Ovary (tissue), 9 donors: ENCODE results near the gene NEO1. TPM values are rescaled to one million over a fixed set of nuclear protein-coding genes. Genes with fewer than 3 reads are reported as not detected.

Experiments used
- DNase-seq, 5 donors: peaks; one replicate each; pipeline ENCODE4 v3.0.0-alpha.2; 2019 to 2020
- H3K27ac ChIP-seq, 2 donors: fragments of 200-600 bp; one replicate each; pipeline versions ENCODE4 v1.5.1 to v1.8.0; 2019 to 2022
- H3K27me3 ChIP-seq: fragments of 200-600 bp; one replicate; pipeline ENCODE4 v1.8.0; 2022
- H3K36me3 ChIP-seq: fragments of 200-600 bp; sonication (generic); one replicate; pipeline ENCODE4 v1.5.1; 2019
- H3K4me1 ChIP-seq: one replicate; pipeline ENCODE4 v1.8.1; 2013; ENCODE audit warnings: mild to moderate bottlenecking, moderate library complexity; ENCODE audit not compliant: insufficient read depth
- H3K4me3 ChIP-seq: fragments of 200-600 bp; sonication (generic); one replicate; pipeline ENCODE4 v1.5.1; 2017
- H3K9me3 ChIP-seq, 2 donors: fragments of 200-600 bp in 1 of 2; sonication (generic) in 1 of 2; one replicate each; pipeline versions ENCODE4 v1.5.1 to v1.8.1; 2013 to 2019; ENCODE audit warnings: mild to moderate bottlenecking in 1 of 2, moderate library complexity in 1 of 2
- EP300 ChIP-seq: sonication (generic); formaldehyde crosslinking; IDR thresholded peaks from one replicate; pipeline ENCODE4 v1.6.1; 2017; ENCODE audit warnings: antibody characterized with exemption
- POLR2A ChIP-seq: fragments of 450-650 bp; IDR thresholded peaks from one replicate; pipeline ENCODE4 v1.6.1; 2017; ENCODE audit warnings: antibody characterized with exemption, mild to moderate bottlenecking, moderate library complexity
- WGBS, 3 donors: extraction: QIAGEN DNeasy Blood & Tissue Kit in 1 of 3; methylation state at CpG; one replicate each; pipeline versions ENCODE4 v1.1.5 to v1.1.7; 2013 to 2017; 5-methylcytosine and 5-hydroxymethylcytosine counted together
- intact Hi-C, 4 donors: fragments of 100-400 bp; cut with DNase I; formaldehyde crosslinking; loops; one replicate each; pipeline versions ENCODE4 v1.11.0 to v1.15.1; 2022 to 2023
- polyA plus RNA-seq, 2 donors: library from polyadenylated mRNA; stranded (reverse); fragments of 200-250 nt in 1 of 2; fragments of 350-450 nt in 1 of 2; fragmentation: Illumina TruSeq in 1 of 2; extraction: RNeasy Lipid Tissue Mini Kit (QIAGEN cat#74804) in 1 of 2; gene quantifications; one replicate each; pipeline ENCODE4 v1.2.3, GENCODE V29; 2013 to 2014
- total RNA-seq, 7 donors: library from RNA; depleted of rRNA in 2 of 7; stranded (reverse); fragments of >200 nt in 2 of 7; fragmentation: NEBNext Ultra II Directional in 3 of 7; extraction: Animal tissue kit (Norgen Biotek cat#: 25700) in 3 of 7; gene quantifications; one replicate each; pipeline versions ENCODE4 v1.1.0 to v1.2.4, GENCODE V29; 2016 to 2023
- TF ChIP-seq, protein P1 (sequence below), 3 donors: fragments of 450-650 bp in 2 of 3; fragments of 200-600 bp in 1 of 3; IDR thresholded peaks; one replicate each; pipeline versions ENCODE4 v1.5.1 to v1.8.0; 2016 to 2022; ENCODE audit warnings: antibody characterized with exemption in 3 of 3, mild to moderate bottlenecking in 1 of 3
- donor health status: DM: no; HTN: no; CAD: no; lungs with moderate emphysema.
- donor health status: DM: no; HTN: no; CAD: no.
- donor health status: Bipolar disorder and iron deficiency.
- donor health status: DM: yes; HTN: yes; CAD: no.
- donor health status: DM: no; HTN: no; CAD: no.
- donor health status: DM: yes; HTN: yes; CAD: no.

The NEO1 gene
- total and polyA plus RNA-seq, 9 donors = 22.8 to 54.7 (median 40.7) TPM

DNA sequence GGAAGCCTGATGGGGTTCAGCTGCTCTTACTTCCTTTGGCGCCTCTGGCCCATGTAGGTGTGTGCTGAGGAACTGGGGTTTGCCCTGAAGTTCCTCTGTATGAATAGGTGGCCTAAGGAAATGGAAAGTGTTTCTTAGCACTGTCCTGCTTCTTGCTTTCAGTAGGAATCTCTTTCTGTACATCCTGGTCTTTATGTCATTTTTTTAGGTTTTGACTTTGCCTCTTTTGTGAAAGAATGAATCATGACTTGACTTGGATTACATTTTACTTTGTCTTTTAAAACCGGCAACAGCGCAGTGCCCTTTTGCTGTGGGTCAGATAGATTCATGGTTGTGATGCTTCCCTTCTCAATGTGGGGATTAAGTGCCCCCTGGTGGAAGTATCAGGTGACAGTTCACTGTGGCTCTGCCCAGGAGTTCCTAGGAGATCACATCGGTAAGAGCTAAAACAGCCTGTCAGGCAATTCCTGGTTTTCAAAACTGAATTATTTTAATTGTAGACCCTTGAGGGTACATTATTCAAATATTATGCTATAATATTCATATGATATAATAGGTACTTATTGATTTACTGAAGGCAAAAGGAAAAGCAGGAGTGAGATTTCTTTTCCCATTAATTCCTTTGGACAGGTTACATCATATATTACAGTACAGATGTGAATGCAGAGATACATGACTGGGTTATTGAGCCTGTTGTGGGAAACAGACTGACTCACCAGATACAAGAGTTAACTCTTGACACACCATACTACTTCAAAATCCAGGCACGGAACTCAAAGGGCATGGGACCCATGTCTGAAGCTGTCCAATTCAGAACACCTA lies 221.1 kb downstream of the NEO1 start:
- TF ChIP-seq EP300 = no peak
- TF ChIP-seq, protein P1, sequence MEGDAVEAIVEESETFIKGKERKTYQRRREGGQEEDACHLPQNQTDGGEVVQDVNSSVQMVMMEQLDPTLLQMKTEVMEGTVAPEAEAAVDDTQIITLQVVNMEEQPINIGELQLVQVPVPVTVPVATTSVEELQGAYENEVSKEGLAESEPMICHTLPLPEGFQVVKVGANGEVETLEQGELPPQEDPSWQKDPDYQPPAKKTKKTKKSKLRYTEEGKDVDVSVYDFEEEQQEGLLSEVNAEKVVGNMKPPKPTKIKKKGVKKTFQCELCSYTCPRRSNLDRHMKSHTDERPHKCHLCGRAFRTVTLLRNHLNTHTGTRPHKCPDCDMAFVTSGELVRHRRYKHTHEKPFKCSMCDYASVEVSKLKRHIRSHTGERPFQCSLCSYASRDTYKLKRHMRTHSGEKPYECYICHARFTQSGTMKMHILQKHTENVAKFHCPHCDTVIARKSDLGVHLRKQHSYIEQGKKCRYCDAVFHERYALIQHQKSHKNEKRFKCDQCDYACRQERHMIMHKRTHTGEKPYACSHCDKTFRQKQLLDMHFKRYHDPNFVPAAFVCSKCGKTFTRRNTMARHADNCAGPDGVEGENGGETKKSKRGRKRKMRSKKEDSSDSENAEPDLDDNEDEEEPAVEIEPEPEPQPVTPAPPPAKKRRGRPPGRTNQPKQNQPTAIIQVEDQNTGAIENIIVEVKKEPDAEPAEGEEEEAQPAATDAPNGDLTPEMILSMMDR (IDR thresholded peaks at IDR 0.05) = peak; percentile 44 to 61 (median 47)
- peak; percentile 39 to 61 (median 40) for DNase-seq
- Histone ChIP-seq H3K4me3 (no peak overlapping the region), H3K27me3 (no peaks in the 10 kb centered on the region), H3K4me1 (no peaks in the 10 kb centered on the region), H3K36me3 (no peaks in the 10 kb centered on the region), H3K27ac (no peak overlapping the region), H3K9me3 (no peaks in the 10 kb centered on the region)
- WGBS, 3 donors = 36 to 39% (median 39%) methylated on average over 5 of the region's 5 CpGs
- intact Hi-C loops = no loop called here

DNA sequence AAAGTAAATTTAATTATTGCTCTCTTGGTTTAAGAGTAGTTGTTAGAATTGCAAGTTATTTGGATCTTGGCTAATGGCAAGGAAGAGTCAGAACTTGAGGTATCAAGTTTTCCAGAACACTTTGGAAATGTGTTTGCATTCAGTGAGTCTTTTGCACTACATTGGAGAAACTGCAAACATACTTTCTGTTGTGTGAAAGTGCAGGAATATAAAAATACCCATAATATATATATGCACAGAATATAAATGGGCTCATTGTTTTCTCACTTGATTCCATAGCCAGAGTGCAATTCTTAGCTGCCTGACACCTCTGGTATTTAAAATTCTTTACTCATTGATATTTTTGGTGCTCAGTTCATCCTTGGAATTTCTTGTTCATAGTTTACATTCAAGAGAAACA lies 223.6 kb downstream of the NEO1 start:
- Histone ChIP-seq H3K4me1 (no peaks in the 10 kb centered on the region), H3K9me3 (no peaks in the 10 kb centered on the region), H3K4me3 (no peak overlapping the region), H3K27me3 (no peaks in the 10 kb centered on the region), H3K36me3 (no peaks in the 10 kb centered on the region), H3K27ac (no peak overlapping the region)
- no peak for DNase-seq
- TF ChIP-seq EP300 (no peak), POLR2A (no peak)
- intact Hi-C loops = no loop called here

DNA sequence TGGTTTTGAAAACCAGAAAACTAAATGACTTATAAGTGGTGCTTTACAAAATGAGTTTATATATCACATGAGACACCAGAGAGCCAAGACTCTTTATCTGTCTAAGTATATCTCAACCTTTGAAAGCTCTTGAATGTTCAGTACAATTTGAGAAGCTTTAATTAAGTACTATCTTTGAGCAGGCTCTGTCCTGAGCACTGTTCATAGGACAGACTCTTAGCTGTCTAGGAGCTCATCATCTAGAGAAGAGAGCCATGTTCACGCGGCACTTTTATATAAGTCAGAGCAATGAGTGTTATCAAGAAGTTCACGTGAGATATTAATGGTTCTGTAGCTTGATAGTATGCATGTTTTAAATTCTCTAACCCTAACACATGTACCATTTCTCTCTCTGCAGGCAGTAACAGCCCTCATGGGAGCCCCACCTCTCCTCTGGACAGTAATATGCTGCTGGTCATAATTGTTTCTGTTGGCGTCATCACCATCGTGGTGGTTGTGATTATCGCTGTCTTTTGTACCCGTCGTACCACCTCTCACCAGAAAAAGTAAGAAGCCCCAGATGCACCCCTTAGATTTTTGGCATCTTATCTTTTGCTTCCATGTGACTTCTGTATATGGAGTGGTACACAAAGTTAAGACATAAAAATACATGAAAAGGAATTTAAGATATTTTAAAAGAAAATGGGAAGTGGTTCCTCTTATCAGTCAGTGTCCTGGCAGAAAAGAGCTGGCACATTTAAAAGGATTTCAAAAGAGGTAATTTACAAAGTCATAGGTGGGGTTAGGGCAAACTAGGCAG lies 230.5 kb downstream of the NEO1 start:
- no peak for DNase-seq
- Histone ChIP-seq H3K9me3 (no peaks in the 10 kb centered on the region), H3K27me3 (no peaks in the 10 kb centered on the region), H3K27ac (no peak overlapping the region), H3K36me3 (no peaks in the 10 kb centered on the region), H3K4me3 (no peak overlapping the region), H3K4me1 (no peaks in the 10 kb centered on the region)
- intact Hi-C loops = no loop called here
- WGBS, 3 donors = 79 to 84% (median 84%) methylated on average over 8 of the region's 8 CpGs
- TF ChIP-seq EP300 = no peak
- TF ChIP-seq, protein P1 (IDR thresholded peaks at IDR 0.05) = no peak
- TF ChIP-seq POLR2A = no peak

DNA sequence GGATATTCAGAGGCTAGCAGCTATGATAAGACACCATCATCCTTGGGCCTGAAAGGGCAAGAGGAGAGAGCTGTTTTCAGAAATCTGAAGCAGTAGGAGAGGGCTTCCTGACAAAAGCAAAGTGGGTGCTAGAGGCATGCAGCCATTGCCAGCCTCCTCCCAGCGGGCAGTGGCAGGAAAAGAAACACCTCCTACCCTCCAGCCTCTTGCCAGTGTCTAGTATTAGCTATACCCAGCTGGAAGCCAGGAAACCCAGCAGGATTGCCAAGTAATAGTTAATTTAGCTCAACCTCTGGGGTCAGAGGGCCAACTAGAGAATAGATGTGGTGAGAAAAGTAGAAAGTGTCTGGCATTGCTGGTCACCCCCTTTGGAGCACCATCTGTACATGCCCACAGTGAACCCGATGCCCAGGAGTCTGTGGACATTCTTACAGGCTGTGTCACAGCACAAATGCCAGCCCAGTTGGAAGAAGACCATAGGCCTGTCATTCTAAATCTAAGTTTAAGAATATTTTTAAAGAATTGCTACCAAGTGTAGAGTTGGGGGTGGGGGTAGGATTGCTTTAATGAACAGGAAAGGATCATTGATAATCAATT lies 231.2 kb downstream of the NEO1 start:
- Histone ChIP-seq H3K36me3 (no peaks in the 10 kb centered on the region), H3K27me3 (no peaks in the 10 kb centered on the region), H3K27ac (no peak overlapping the region), H3K9me3 (no peaks in the 10 kb centered on the region), H3K4me3 (no peak overlapping the region), H3K4me1 (no peaks in the 10 kb centered on the region)
- TF ChIP-seq POLR2A = no peak
- TF ChIP-seq, protein P1 (IDR thresholded peaks at IDR 0.05) = no peak
- TF ChIP-seq EP300 = no peak
- intact Hi-C loops = no loop called here
- WGBS, 3 donors = 76 to 80% (median 79%) methylated on average over 2 of the region's 2 CpGs
- no peak for DNase-seq
